Calu3 (cell line): ENCODE measurements around the gene ANKRD12. TPM values are rescaled to one million over a fixed set of nuclear protein-coding genes. Genes with fewer than 3 reads are reported as not detected.

ENCODE experiments used
- BruUV-seq: library from RNA; stranded (reverse); fragments of 400-500 nt; replicated peaks from 2 replicates; lab custom pipeline; 2021; lab: Mats Ljungman, UMichigan
- CTCF ChIA-PET: fragments of 300-600 bp; sonication (Branson Sonifier 250); formaldehyde crosslinking; loops from one replicate; lab custom pipeline; 2022; ENCODE audit warnings: antibody characterized with exemption; lab: Charles Lee
- DNase-seq: peaks from one replicate; pipeline ENCODE4 v3.0.0; 2022
- H3K27ac Mint-ChIP-seq: one replicate; pipeline ENCODE4 v1.8.0; 2022; ENCODE audit warnings: mixed read lengths; ENCODE audit not compliant: unreplicated experiment
- H3K27me3 Mint-ChIP-seq: one replicate; pipeline ENCODE4 v1.8.0; 2022; ENCODE audit warnings: mixed read lengths; ENCODE audit not compliant: unreplicated experiment
- H3K36me3 Mint-ChIP-seq: one replicate; pipeline ENCODE4 v1.8.0; 2022; ENCODE audit warnings: mild to moderate bottlenecking, moderate library complexity, mixed read lengths; ENCODE audit not compliant: insufficient read depth, unreplicated experiment
- H3K4me1 Mint-ChIP-seq: one replicate; pipeline ENCODE4 v1.8.0; 2022; ENCODE audit warnings: mild to moderate bottlenecking, low read depth, mixed read lengths; ENCODE audit not compliant: unreplicated experiment
- H3K4me3 Mint-ChIP-seq: one replicate; pipeline ENCODE4 v1.8.0; 2022; ENCODE audit warnings: mild to moderate bottlenecking, low read depth, moderate library complexity, mixed read lengths; ENCODE audit not compliant: unreplicated experiment
- H3K9me3 Mint-ChIP-seq: one replicate; pipeline ENCODE4 v1.8.0; 2022; ENCODE audit warnings: low read depth, mixed read lengths; ENCODE audit not compliant: unreplicated experiment
- CTCF ChIP-seq: fragments of 200-600 bp; IDR thresholded peaks from one replicate; pipeline ENCODE4 v1.8.0; 2022; ENCODE audit warnings: antibody characterized with exemption; ENCODE audit not compliant: unreplicated experiment
- intact Hi-C: fragments of 100-400 bp; cut with micrococcal nuclease; formaldehyde crosslinking; loops from one replicate; pipeline ENCODE4 v1.10.0; 2022; ENCODE audit not compliant: unreplicated experiment
- total RNA-seq: library from RNA; stranded (reverse); gene quantifications from 2 replicates; pipeline ENCODE4 v1.2.3, GENCODE V29; 2022

Gene ANKRD12
- total RNA-seq, 1 experiment from 2014 or later = 40.7 TPM

- H3K4me1 Mint-ChIP-seq = no peaks in the 10 kb centered on the region
- BruUV-seq = no TSS peak
- intact Hi-C loops = loop anchor here (10.0 kb wide), 1 partner anchor 58 kb away; no protein-coding TSS in a partner anchor
- CTCF ChIA-PET = no interaction called here
- no peak overlapping the region for H3K27ac Mint-ChIP-seq
- H3K36me3 Mint-ChIP-seq = no peaks in the 10 kb centered on the region
- no peak for TF ChIP-seq CTCF
- no peak overlapping the region for H3K4me3 Mint-ChIP-seq
- peaks cover 3% of the 10 kb centered on the region for H3K9me3 Mint-ChIP-seq
- no peak for DNase-seq
- H3K27me3 Mint-ChIP-seq = no peaks in the 10 kb centered on the region
These were observed 136.6 kb downstream of the ANKRD12 start for GRCh38 chr18:9273221-9273620.

- no peaks in the 10 kb centered on the region for H3K27me3 Mint-ChIP-seq
- no TSS peak for BruUV-seq
- peaks cover 4% of the 10 kb centered on the region for H3K36me3 Mint-ChIP-seq
- no peak overlapping the region for H3K27ac Mint-ChIP-seq
- H3K4me1 Mint-ChIP-seq = no peaks in the 10 kb centered on the region
- H3K9me3 Mint-ChIP-seq = no peaks in the 10 kb centered on the region
- intact Hi-C loops = loop anchor here (10.0 kb wide), 1 partner anchor 61 kb away; no protein-coding TSS in a partner anchor
- no peak for TF ChIP-seq CTCF
- H3K4me3 Mint-ChIP-seq = no peak overlapping the region
- DNase-seq = no peak
- CTCF ChIA-PET = interaction anchor here (0.7 kb wide), 1 partner anchor 73 kb away, joined by 3 read pairs; no protein-coding TSS in a partner anchor
These were observed 139.3 kb downstream of the ANKRD12 start for GRCh38 chr18:9275890-9276289.

- H3K4me3 Mint-ChIP-seq = no peak overlapping the region
- H3K4me1 Mint-ChIP-seq = no peaks in the 10 kb centered on the region
- CTCF ChIA-PET = interaction anchor here (0.6 kb wide), 1 partner anchor 56 kb away, joined by 3 read pairs; the partner anchor contains the start of gene TWSG1
These were observed 141.4 kb downstream of the ANKRD12 start for GRCh38 chr18:9278028-9278427.

GRCh38 chr18:9280849-9281248 lies 144.3 kb downstream of the ANKRD12 start:
- no peaks in the 10 kb centered on the region for H3K27me3 Mint-ChIP-seq
- intact Hi-C loops = no loop called here
- peaks cover 4% of the 10 kb centered on the region for H3K36me3 Mint-ChIP-seq
- TF ChIP-seq CTCF = no peak
- no peaks in the 10 kb centered on the region for H3K4me1 Mint-ChIP-seq
- DNase-seq = no peak
- CTCF ChIA-PET = no interaction called here
- no peak overlapping the region for H3K27ac Mint-ChIP-seq
- H3K9me3 Mint-ChIP-seq = no peaks in the 10 kb centered on the region
- BruUV-seq = no TSS peak
- H3K4me3 Mint-ChIP-seq = no peak overlapping the region

More at GRCh38 chr18:9278028-9278427, 141.4 kb downstream of the ANKRD12 start:
- BruUV-seq = no TSS peak
- intact Hi-C loops = loop anchor here (10.0 kb wide), 1 partner anchor 63 kb away; no protein-coding TSS in a partner anchor
- Mint-ChIP-seq H3K27me3 (no peaks in the 10 kb centered on the region), H3K9me3 (no peaks in the 10 kb centered on the region), H3K27ac (no peak overlapping the region), H3K36me3 (peaks cover 4% of the 10 kb centered on the region)
- no peak for DNase-seq
- TF ChIP-seq CTCF = no peak
